ENCODE data around the gene CPM. TPM values are rescaled to one million over a fixed set of nuclear protein-coding genes. Genes with fewer than 3 reads are reported as not detected.

The CPM gene
- total and polyA plus RNA-seq, 2 of the 4 experiments (the other 2 are of a cell fraction) = 2.0 to 8.8 TPM

DNA sequence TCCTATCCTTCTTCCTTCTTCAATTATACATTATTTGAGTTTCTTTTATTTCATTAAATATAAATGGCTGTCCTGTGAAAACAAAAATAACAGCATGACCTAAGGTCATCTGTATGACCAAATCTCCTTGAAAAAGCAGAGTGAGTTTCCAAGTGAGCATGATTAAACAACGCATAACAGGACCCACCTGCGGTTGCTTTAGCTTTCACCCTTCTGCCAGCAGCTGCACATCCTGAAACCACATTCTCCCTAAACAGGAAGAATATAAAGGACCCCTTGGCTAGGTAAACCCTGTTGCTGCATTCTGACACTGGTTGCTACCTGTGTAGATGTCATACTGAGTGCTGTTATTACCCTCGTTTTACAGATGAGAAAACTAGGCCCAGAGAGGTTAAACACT lies 42.8 kb upstream of the CPM start:
- CTCF ChIA-PET = interaction anchor here (1.7 kb wide), 1 partner anchor 8 kb away, joined by 5 read pairs; no protein-coding TSS in a partner anchor
- TF ChIP-seq CEBPB (IDR thresholded peaks at IDR 0.05; ENCODE audit: low read depth, low read length) = no peak
- TF ChIP-seq MAZ (IDR thresholded peaks at IDR 0.05; ENCODE audit: borderline replicate concordance, low read depth, low read length) = no peak
- no peak for TF ChIP-seq NFE2L2 (IDR thresholded peaks at IDR 0.05; ENCODE audit: low read depth, low read length)
- TF ChIP-seq MAFK (IDR thresholded peaks at IDR 0.05; ENCODE audit: low read depth, low read length) = no peak
- TF ChIP-seq MXI1 (IDR thresholded peaks at IDR 0.05; ENCODE audit: borderline replicate concordance, low read depth, low read length) = no peak
- dilution Hi-C loops (cut with HindIII; ENCODE audit: low sequenced_read_pairs, unreplicated experiment) = no loop called here

More for the DNA sequence above, 42.8 kb upstream of the CPM start:
- H3K9me1 ChIP-seq (ENCODE audit: insufficient read depth, low read length) = no peaks in the 10 kb centered on the region
- no peak overlapping the region for H3K23ac ChIP-seq (ENCODE audit: low read depth, low read length)
- no peak overlapping the region for H3K27ac ChIP-seq (ENCODE audit: insufficient read depth, low read length)
- no peak overlapping the region for H2BK20ac ChIP-seq (ENCODE audit: low read depth, low read length)
- H2AK9ac ChIP-seq (replicated peaks; ENCODE audit: low read depth, low read length, poor library complexity) = no peak overlapping the region
- no peaks in the 10 kb centered on the region for H3K79me1 ChIP-seq (ENCODE audit: low read depth in 1 of 2, low read length in 2 of 2)
- in situ Hi-C loops (cut with MboI; ENCODE audit: low sequenced_read_pairs) (no loop called here), intact Hi-C loops (cut with micrococcal nuclease) (no loop called here)
- no peak overlapping the region for H4K5ac ChIP-seq (ENCODE audit: low read depth, low read length)
- H3K36me3 ChIP-seq (ENCODE audit: control insufficient read depth, insufficient read depth, low read length) = no peaks in the 10 kb centered on the region
- H2BK15ac ChIP-seq (ENCODE audit: low read depth, low read length) = no peak overlapping the region
- no peak overlapping the region for H2BK120ac ChIP-seq (ENCODE audit: low read depth, low read length)
- H3K4ac ChIP-seq (ENCODE audit: low read depth, low read length) = no peak overlapping the region
- no peaks in the 10 kb centered on the region for H4K20me1 ChIP-seq (ENCODE audit: insufficient read depth, low read length)
- BruUV-seq (replicated peaks) = no TSS peak
- WGBS, 2 experiments (ENCODE audit: extremely low coverage in 2 of 2, insufficient read length in 1 of 2) = no CpG with 5 or more reads among the region's 3 CpGs
- H3K4me1 ChIP-seq (ENCODE audit: control insufficient read depth, insufficient read depth, low read length) = peaks cover 7% of the 10 kb centered on the region
- no peak overlapping the region for H3K18ac ChIP-seq (ENCODE audit: low read depth, low read length)
- no peaks in the 10 kb centered on the region for H3K27me3 ChIP-seq (ENCODE audit: control insufficient read depth, insufficient read depth, low read length)
- H3K4me3 ChIP-seq (ENCODE audit: insufficient read depth, low read depth, low read length) = no peak overlapping the region
- no peak overlapping the region for H3K56ac ChIP-seq (ENCODE audit: extremely low read depth, insufficient read depth, low read length)
- H2AK5ac ChIP-seq (ENCODE audit: low read depth, low read length) = no peak overlapping the region
- no peaks in the 10 kb centered on the region for H3K9me3 ChIP-seq (ENCODE audit: control insufficient read depth, insufficient read depth, low read length)
- POLR2A ChIA-PET (ENCODE audit: unreplicated experiment) = no interaction called here
- ATAC-seq (ENCODE audit: low read depth) (no peak), DNase-seq (no peak)
- no peak overlapping the region for H3K9ac ChIP-seq (ENCODE audit: low read depth, low read length)
- no peak overlapping the region for H4K91ac ChIP-seq (ENCODE audit: insufficient read depth, low read depth, low read length)
- no peak overlapping the region for H3K14ac ChIP-seq (replicated peaks; ENCODE audit: low read depth, low read length)
- no peak overlapping the region for H4K8ac ChIP-seq (ENCODE audit: low read depth in 2 of 2, low read length in 2 of 2)
- H3K4me2 ChIP-seq (ENCODE audit: low read depth, low read length) = no peak overlapping the region
- no peak overlapping the region for H2BK5ac ChIP-seq (ENCODE audit: low read depth, low read length, poor library complexity, severe bottlenecking)
- H2AFZ ChIP-seq (replicated peaks; ENCODE audit: low read length, poor library complexity) = no peak overlapping the region
